Activated CD4-positive, alpha-beta T cell treated with anti-CD3 and anti-CD28 coated beads, Interleukin-2, amount 50 U/mL, for 16 hours (primary cell): ENCODE data around the gene TRIM33.
"Not testable (repeated sequence)": the region's sequence is repeated elsewhere in the genome, so short reads cannot be mapped to it uniquely, and the experiment has no call there.

Experiments used
- DNase-seq: peaks from one replicate; pipeline ENCODE4 v3.0.0-alpha.2; 2020

The TRIM33 gene

GRCh38 chr1:114390361-114390760 is 120.6 kb downstream of the TRIM33 start:
- DNase-seq: no peak

- no peak for DNase-seq
Measured at GRCh38 chr1:114388432-114389003, 122.5 kb downstream of the TRIM33 start.

GRCh38 chr1:114387585-114387984 is 123.4 kb downstream of the TRIM33 start:
- not testable (repeated sequence) for DNase-seq

GRCh38 chr1:114387010-114387360 is 124.0 kb downstream of the TRIM33 start:
- no peak for DNase-seq

- DNase-seq: no peak
Measured at GRCh38 chr1:114386129-114387009, 124.6 kb downstream of the TRIM33 start.

- no peak for DNase-seq
Measured at GRCh38 chr1:114384922-114385321, 126.1 kb downstream of the TRIM33 start.

- DNase-seq: no peak
Measured at GRCh38 chr1:114379987-114380386, 131.0 kb downstream of the TRIM33 start.

- no peak for DNase-seq
Measured at GRCh38 chr1:114379358-114379757, 131.6 kb downstream of the TRIM33 start.

- DNase-seq: no peak
Measured at GRCh38 chr1:114377356-114377755, 133.6 kb downstream of the TRIM33 start.

GRCh38 chr1:114369930-114370329 is 141.1 kb downstream of the TRIM33 start:
- no peak for DNase-seq

- not testable (repeated sequence) for DNase-seq
Measured at GRCh38 chr1:114369266-114369919, 141.6 kb downstream of the TRIM33 start.

GRCh38 chr1:114368560-114369255 is 142.3 kb downstream of the TRIM33 start:
- no peak for DNase-seq

- DNase-seq: no peak
Measured at GRCh38 chr1:114367810-114368209, 143.2 kb downstream of the TRIM33 start.

- not testable (repeated sequence) for DNase-seq
Measured at GRCh38 chr1:114363230-114363629, 147.8 kb downstream of the TRIM33 start.

- DNase-seq: no peak
Measured at GRCh38 chr1:114359791-114360190, 151.2 kb downstream of the TRIM33 start.

- DNase-seq: no peak
Measured at GRCh38 chr1:114355240-114355639, 155.8 kb downstream of the TRIM33 start.

- no peak for DNase-seq
Measured at GRCh38 chr1:114353262-114353661, 157.7 kb downstream of the TRIM33 start.

GRCh38 chr1:114352797-114353196 is 158.2 kb downstream of the TRIM33 start:
- DNase-seq: no peak

GRCh38 chr1:114350731-114351445 is 160.1 kb downstream of the TRIM33 start:
- DNase-seq: no peak

GRCh38 chr1:114349891-114350605 is 161.0 kb downstream of the TRIM33 start:
- no peak for DNase-seq

GRCh38 chr1:114347431-114348209 is 163.4 kb downstream of the TRIM33 start:
- no peak for DNase-seq
